ENCODE measurements around the gene PKD1.
"Not testable (repeated sequence)": the region's sequence is repeated elsewhere in the genome, so short reads cannot be mapped to it uniquely, and the experiment has no call there.

PKD1 gene

GRCh38 chr16:2149630-2150417 lies 14.1 kb upstream of the PKD1 start:
- DNase-seq = peak; percentile 26

GRCh38 chr16:2148714-2149629 lies 13.3 kb upstream of the PKD1 start:
- peak; percentile 51 for DNase-seq

- peak; percentile 56 for DNase-seq
These were observed 12.4 kb upstream of the PKD1 start, which contains the start of gene RAB26 for GRCh38 chr16:2147981-2148671. Gene RAB26 (plus strand): TSS chr16:2148625. CDS start chr16:2148784, 159 bp downstream.

- DNase-seq = no peak
These were observed 11.7 kb upstream of the PKD1 start for GRCh38 chr16:2147378-2147777.

- no peak for DNase-seq
These were observed 10.1 kb upstream of the PKD1 start for GRCh38 chr16:2145843-2146242.

- no peak for DNase-seq
These were observed 8.3 kb upstream of the PKD1 start for GRCh38 chr16:2143878-2144485.

- peak; percentile 38 for DNase-seq
These were observed 7.5 kb upstream of the PKD1 start for GRCh38 chr16:2142942-2143877.

- peak; percentile 26 for DNase-seq
These were observed 627 bp downstream of the PKD1 start for GRCh38 chr16:2135071-2135470.

GRCh38 chr16:2133797-2134196 lies 1.9 kb downstream of the PKD1 start:
- DNase-seq = not testable (repeated sequence)

- DNase-seq = not testable (repeated sequence)
These were observed 5.7 kb downstream of the PKD1 start for GRCh38 chr16:2129890-2130447.

- DNase-seq = not testable (repeated sequence)
These were observed 6.4 kb downstream of the PKD1 start for GRCh38 chr16:2129251-2129650.

- peak; percentile 34 for DNase-seq
These were observed 7.9 kb downstream of the PKD1 start for GRCh38 chr16:2127630-2128280.

GRCh38 chr16:2126928-2127556 lies 8.7 kb downstream of the PKD1 start:
- DNase-seq = not testable (repeated sequence)

GRCh38 chr16:2126161-2126743 lies 9.4 kb downstream of the PKD1 start:
- not testable (repeated sequence) for DNase-seq

- DNase-seq = not testable (repeated sequence)
These were observed 10.1 kb downstream of the PKD1 start for GRCh38 chr16:2125609-2126008.

- DNase-seq = not testable (repeated sequence)
These were observed 10.8 kb downstream of the PKD1 start for GRCh38 chr16:2124694-2125444.

- DNase-seq = not testable (repeated sequence)
These were observed 11.4 kb downstream of the PKD1 start for GRCh38 chr16:2124377-2124693.

GRCh38 chr16:2123706-2124376 lies 11.9 kb downstream of the PKD1 start:
- not testable (repeated sequence) for DNase-seq
